Lower lobe of right lung (tissue), 2 donors: ENCODE data around the gene MROH7. TPM values are rescaled to one million over a fixed set of nuclear protein-coding genes. Genes with fewer than 3 reads are reported as not detected.
A peak's percentile ranks its signal among the peaks of the same experiment; 100 is the strongest.

ENCODE experiments used
- ATAC-seq, 2 donors: fragments of 200-7000 bp; cut with Tn5 transposase; one replicate each; pipeline ENCODE4 v1.9.1; 2020 to 2022; ENCODE audit warnings: mild to moderate bottlenecking in 2 of 2, moderate library complexity in 2 of 2
- DNase-seq: peaks from one replicate; pipeline ENCODE4 v3.0.0-alpha.2; 2020
- H3K27ac ChIP-seq: fragments of 200-600 bp; one replicate; pipeline ENCODE4 v1.8.0; 2022
- H3K27me3 ChIP-seq: fragments of 200-600 bp; one replicate; pipeline ENCODE4 v1.8.0; 2022; ENCODE audit warnings: low read depth
- H3K36me3 ChIP-seq: fragments of 200-600 bp; one replicate; pipeline ENCODE4 v1.8.0; 2022; ENCODE audit warnings: mild to moderate bottlenecking
- H3K4me1 ChIP-seq: fragments of 200-600 bp; one replicate; pipeline ENCODE4 v1.8.0; 2022
- H3K4me3 ChIP-seq: fragments of 200-600 bp; one replicate; pipeline ENCODE4 v1.8.0; 2022; ENCODE audit warnings: mild to moderate bottlenecking
- H3K9me3 ChIP-seq: fragments of 200-600 bp; one replicate; pipeline ENCODE4 v1.8.0; 2022
- intact Hi-C: fragments of 100-400 bp; cut with DNase I; formaldehyde crosslinking; loops from one replicate; pipeline ENCODE4 v1.11.0; 2022
- total RNA-seq: library from RNA; stranded (reverse); fragmentation: NEBNext Ultra II Directional; extraction: Animal tissue kit (Norgen Biotek cat#: 25700); gene quantifications from one replicate; pipeline ENCODE4 v1.2.1, GENCODE V29; 2021
- TF ChIP-seq, protein P1 (sequence below): fragments of 200-600 bp; IDR thresholded peaks from one replicate; pipeline ENCODE4 v1.8.0; 2022; ENCODE audit warnings: antibody characterized with exemption, mild to moderate bottlenecking
- donor health status: DM: no; HTN: yes; CAD: no; lungs with severe emphysema.

MROH7 gene
- total RNA-seq, 1 donor from 2014 or later, result 2.1 TPM

DNA sequence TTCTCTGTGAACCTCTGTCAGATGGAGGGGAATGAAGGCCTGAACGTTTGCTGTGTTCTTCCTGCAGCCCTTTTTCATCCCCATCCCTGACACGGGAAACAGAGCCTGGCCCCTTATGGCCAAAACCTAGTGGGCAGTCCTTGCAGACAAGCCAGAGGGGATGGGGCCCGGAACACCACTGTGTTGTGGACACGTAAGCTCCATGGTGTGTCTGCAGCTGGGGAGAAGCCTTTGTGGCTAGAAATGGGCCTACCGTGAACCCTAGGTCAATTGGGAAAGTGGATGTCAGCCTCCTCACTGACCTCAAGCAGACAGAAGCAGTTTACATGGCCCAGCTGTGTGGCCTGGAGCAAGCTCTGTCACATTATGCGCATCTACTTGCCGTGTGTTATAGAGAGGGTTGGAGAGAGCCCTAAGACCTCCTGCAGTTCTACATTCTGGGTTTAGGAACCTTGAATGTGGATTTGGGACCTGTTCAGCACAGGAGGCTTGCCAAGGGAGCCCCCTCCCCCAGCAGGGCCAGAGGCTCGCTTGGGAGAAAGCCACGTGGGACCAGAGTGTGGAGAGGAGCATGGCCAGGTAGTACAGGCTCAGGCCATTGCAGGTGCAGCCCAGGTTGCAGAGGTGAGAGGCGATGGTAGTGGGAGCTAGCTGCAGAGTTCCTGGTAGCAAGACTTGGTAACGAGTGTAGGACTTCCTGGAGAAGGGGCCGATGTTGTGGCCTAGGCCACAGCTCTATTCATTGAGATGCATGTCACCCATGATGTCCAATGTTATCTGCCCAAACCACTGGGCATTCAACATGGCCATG lies 102.0 kb downstream of the MROH7 start:
- Histone ChIP-seq H3K36me3 (peaks cover 55% of the 10 kb centered on the region), H3K4me3 (no peak overlapping the region), H3K9me3 (no peaks in the 10 kb centered on the region), H3K27me3 (no peaks in the 10 kb centered on the region), H3K27ac (no peak overlapping the region), H3K4me1 (no peaks in the 10 kb centered on the region)
- ATAC-seq, result peak in 1 of 2 donors; percentile 5
- TF ChIP-seq, protein P1, sequence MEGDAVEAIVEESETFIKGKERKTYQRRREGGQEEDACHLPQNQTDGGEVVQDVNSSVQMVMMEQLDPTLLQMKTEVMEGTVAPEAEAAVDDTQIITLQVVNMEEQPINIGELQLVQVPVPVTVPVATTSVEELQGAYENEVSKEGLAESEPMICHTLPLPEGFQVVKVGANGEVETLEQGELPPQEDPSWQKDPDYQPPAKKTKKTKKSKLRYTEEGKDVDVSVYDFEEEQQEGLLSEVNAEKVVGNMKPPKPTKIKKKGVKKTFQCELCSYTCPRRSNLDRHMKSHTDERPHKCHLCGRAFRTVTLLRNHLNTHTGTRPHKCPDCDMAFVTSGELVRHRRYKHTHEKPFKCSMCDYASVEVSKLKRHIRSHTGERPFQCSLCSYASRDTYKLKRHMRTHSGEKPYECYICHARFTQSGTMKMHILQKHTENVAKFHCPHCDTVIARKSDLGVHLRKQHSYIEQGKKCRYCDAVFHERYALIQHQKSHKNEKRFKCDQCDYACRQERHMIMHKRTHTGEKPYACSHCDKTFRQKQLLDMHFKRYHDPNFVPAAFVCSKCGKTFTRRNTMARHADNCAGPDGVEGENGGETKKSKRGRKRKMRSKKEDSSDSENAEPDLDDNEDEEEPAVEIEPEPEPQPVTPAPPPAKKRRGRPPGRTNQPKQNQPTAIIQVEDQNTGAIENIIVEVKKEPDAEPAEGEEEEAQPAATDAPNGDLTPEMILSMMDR, result no peak
- DNase-seq, result no peak
- intact Hi-C loops, result no loop called here

- no peaks in the 10 kb centered on the region for H3K27me3 ChIP-seq
- H3K27ac ChIP-seq, result no peak overlapping the region
- intact Hi-C loops, result no loop called here
- H3K4me3 ChIP-seq, result no peak overlapping the region
- no peak for DNase-seq
- TF ChIP-seq, protein P1, result no peak
- no peaks in the 10 kb centered on the region for H3K4me1 ChIP-seq
- no peak for ATAC-seq
- H3K9me3 ChIP-seq, result no peaks in the 10 kb centered on the region
- peaks cover 45% of the 10 kb centered on the region for H3K36me3 ChIP-seq
Measured at GRCh38 chr1:54744696-54745095, 103.1 kb downstream of the MROH7 start.

DNA sequence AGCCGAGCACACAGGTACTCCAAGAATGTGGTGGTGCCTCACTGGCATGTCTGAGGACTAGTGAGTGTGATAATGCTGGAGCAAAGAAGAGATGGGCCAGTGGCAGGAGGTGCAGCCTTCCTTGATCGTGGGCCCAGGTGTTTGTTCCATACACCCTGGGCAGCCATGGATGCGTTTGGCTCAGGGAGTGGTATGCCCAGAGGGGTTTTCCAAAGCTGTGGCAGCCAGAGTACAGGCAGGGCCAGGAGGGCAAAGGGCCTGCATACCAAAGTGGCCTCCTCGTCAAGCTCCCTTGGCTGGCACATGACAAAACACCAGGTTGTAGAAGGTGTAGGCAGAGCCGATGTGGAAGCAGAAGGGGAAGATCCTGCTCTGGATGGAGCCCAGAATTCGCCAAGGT lies 103.7 kb downstream of the MROH7 start:
- intact Hi-C loops, result no loop called here
- DNase-seq, result no peak
- H3K4me3 ChIP-seq, result no peak overlapping the region

DNA sequence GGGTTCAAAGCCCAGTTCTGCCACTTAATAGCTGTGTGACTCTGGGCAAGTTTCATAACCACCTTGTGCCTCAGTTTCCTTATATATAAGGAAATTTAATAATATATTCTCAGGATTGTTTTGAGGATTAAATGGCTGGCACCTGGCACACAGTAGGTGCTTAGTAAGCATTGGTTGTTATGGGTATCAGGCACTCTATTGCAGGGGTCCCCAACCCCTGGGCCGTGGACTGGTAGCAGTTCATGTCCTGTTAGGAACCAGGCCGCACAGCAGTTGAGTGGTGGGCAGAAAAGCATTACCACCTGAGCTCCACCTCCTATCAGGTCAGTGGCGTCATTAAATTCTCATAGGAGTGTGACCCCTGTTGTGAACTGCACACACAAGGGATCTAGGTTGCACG lies 104.3 kb downstream of the MROH7 start:
- intact Hi-C loops, result no loop called here
- ATAC-seq (no peak), DNase-seq (no peak)
- H3K27ac ChIP-seq, result no peak overlapping the region
- H3K9me3 ChIP-seq, result no peaks in the 10 kb centered on the region
- H3K4me1 ChIP-seq, result no peaks in the 10 kb centered on the region
- H3K4me3 ChIP-seq, result no peak overlapping the region
- peaks cover 33% of the 10 kb centered on the region for H3K36me3 ChIP-seq
- H3K27me3 ChIP-seq, result no peaks in the 10 kb centered on the region
- TF ChIP-seq, protein P1, result no peak

More for the DNA sequence above, 103.7 kb downstream of the MROH7 start:
- no peak for ATAC-seq
- Histone ChIP-seq H3K36me3 (peaks cover 39% of the 10 kb centered on the region), H3K4me1 (no peaks in the 10 kb centered on the region), H3K27me3 (no peaks in the 10 kb centered on the region), H3K9me3 (no peaks in the 10 kb centered on the region), H3K27ac (no peak overlapping the region)
- TF ChIP-seq, protein P1, result no peak

GRCh38 chr1:54748094-54748835 lies 106.7 kb downstream of the MROH7 start:
- intact Hi-C loops, result no loop called here
- DNase-seq (no peak), ATAC-seq (no peak)
- H3K4me1 ChIP-seq, result no peaks in the 10 kb centered on the region
- no peak overlapping the region for H3K4me3 ChIP-seq
- TF ChIP-seq, protein P1, result no peak
- no peak overlapping the region for H3K27ac ChIP-seq
- no peaks in the 10 kb centered on the region for H3K9me3 ChIP-seq
- H3K36me3 ChIP-seq, result peaks cover 10% of the 10 kb centered on the region
- no peaks in the 10 kb centered on the region for H3K27me3 ChIP-seq
